IMR-90 (cell line): ENCODE measurements around the gene MFNG.

ENCODE experiments used
- BHLHE40 ChIP-seq: fragments of 150-350 bp; IDR thresholded peaks from 2 replicates; pipeline ENCODE4 v1.6.1; 2016; ENCODE audit warnings: mild to moderate bottlenecking, low read depth, low read length
- CEBPB ChIP-seq: IDR thresholded peaks from 2 replicates; pipeline ENCODE4 v1.6.1; 2012; ENCODE audit warnings: low read depth, low read length, improper control_type of control experiment
- CHD1 ChIP-seq: IDR thresholded peaks from 2 replicates; pipeline ENCODE4 v1.6.1; 2012; ENCODE audit warnings: low read depth, low read length, improper control_type of control experiment
- ELK1 ChIP-seq: fragments of 150-350 bp; IDR thresholded peaks from 2 replicates; pipeline ENCODE4 v1.6.1; 2016; ENCODE audit warnings: low read depth, mild to moderate bottlenecking, low read length, moderate library complexity, borderline replicate concordance
- FOS ChIP-seq: fragments of 150-350 bp; IDR thresholded peaks from 2 replicates; pipeline ENCODE4 v1.6.1; 2016; ENCODE audit warnings: low read depth, low read length
- MAFK ChIP-seq: IDR thresholded peaks from 2 replicates; pipeline ENCODE4 v1.6.1; 2012; ENCODE audit warnings: low read depth, low read length, improper control_type of control experiment
- MAZ ChIP-seq: IDR thresholded peaks from 2 replicates; pipeline ENCODE4 v1.6.1; 2012; ENCODE audit warnings: low read depth, mild to moderate bottlenecking, low read length, improper control_type of control experiment, moderate library complexity, borderline replicate concordance
- POLR2A ChIP-seq: IDR thresholded peaks from 2 replicates; pipeline ENCODE4 v1.6.1; 2012; ENCODE audit warnings: mild to moderate bottlenecking, low read depth, low read length
- RAD21 ChIP-seq: IDR thresholded peaks from 2 replicates; pipeline ENCODE4 v1.6.1; 2012; ENCODE audit warnings: low read length, improper control_type of control experiment
- RFX5 ChIP-seq: IDR thresholded peaks from 2 replicates; pipeline ENCODE4 v1.8.0; 2012; ENCODE audit warnings: low read depth, mild to moderate bottlenecking, low read length, moderate library complexity
- SMC3 ChIP-seq: fragments of 150-350 bp; IDR thresholded peaks from 2 replicates; pipeline ENCODE4 v1.6.1; 2016; ENCODE audit warnings: low read depth, mild to moderate bottlenecking, antibody characterized with exemption, low read length, moderate library complexity
- TF ChIP-seq, protein P1 (sequence below): conservative IDR thresholded peaks from 2 replicates; pipeline ENCODE4 v1.5.1; 2012; ENCODE audit warnings: mild to moderate bottlenecking, low read depth, low read length, improper control_type of control experiment
- TF ChIP-seq, protein P2 (sequence below): fragments of 150-350 bp; IDR thresholded peaks from 2 replicates; pipeline ENCODE4 v1.6.1; 2017; ENCODE audit warnings: mild to moderate bottlenecking, antibody characterized with exemption, low read length, low read depth

DNA sequence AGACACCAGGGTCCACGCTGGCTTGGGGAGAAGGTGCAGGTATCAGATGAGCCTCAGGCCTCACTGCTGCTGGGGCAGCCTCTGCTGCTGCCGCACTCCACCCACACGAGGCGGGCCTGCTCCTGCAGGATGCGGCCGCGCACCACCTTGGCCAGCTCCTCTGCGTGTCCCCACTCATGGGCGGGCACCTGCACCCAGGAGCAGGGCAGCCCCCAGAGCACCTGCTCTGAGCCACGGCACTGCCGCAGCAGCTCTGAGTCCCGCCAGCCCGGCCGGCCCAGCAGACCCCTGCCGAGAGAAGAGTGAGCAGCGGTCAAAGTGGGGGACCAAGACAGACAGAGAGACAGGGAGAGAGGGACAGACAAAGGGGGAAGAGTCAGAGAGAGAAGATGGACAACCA lies 4.9 kb upstream of the MFNG start:
- TF ChIP-seq, protein P1, sequence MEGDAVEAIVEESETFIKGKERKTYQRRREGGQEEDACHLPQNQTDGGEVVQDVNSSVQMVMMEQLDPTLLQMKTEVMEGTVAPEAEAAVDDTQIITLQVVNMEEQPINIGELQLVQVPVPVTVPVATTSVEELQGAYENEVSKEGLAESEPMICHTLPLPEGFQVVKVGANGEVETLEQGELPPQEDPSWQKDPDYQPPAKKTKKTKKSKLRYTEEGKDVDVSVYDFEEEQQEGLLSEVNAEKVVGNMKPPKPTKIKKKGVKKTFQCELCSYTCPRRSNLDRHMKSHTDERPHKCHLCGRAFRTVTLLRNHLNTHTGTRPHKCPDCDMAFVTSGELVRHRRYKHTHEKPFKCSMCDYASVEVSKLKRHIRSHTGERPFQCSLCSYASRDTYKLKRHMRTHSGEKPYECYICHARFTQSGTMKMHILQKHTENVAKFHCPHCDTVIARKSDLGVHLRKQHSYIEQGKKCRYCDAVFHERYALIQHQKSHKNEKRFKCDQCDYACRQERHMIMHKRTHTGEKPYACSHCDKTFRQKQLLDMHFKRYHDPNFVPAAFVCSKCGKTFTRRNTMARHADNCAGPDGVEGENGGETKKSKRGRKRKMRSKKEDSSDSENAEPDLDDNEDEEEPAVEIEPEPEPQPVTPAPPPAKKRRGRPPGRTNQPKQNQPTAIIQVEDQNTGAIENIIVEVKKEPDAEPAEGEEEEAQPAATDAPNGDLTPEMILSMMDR: no peak
- TF ChIP-seq RAD21: no peak
- no peak for TF ChIP-seq FOS
- no peak for TF ChIP-seq MAZ
- TF ChIP-seq, protein P2, sequence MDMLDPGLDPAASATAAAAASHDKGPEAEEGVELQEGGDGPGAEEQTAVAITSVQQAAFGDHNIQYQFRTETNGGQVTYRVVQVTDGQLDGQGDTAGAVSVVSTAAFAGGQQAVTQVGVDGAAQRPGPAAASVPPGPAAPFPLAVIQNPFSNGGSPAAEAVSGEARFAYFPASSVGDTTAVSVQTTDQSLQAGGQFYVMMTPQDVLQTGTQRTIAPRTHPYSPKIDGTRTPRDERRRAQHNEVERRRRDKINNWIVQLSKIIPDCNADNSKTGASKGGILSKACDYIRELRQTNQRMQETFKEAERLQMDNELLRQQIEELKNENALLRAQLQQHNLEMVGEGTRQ: no peak
- TF ChIP-seq POLR2A: no peak
- no peak for TF ChIP-seq CEBPB
- TF ChIP-seq RFX5: no peak
- no peak for TF ChIP-seq MAFK
- TF ChIP-seq ELK1: no peak
- TF ChIP-seq BHLHE40: no peak
- TF ChIP-seq SMC3: no peak
- no peak for TF ChIP-seq CHD1
